Stimulated activated naive CD8-positive, alpha-beta T cell treated with anti-CD3 and anti-CD28 coated beads, Interleukin-15, Interleukin-2, amounts not matched to agents 100 ng/mL and 50 ng/mL, for 24 hours (primary cell): ENCODE results near the gene PLLP.
A peak's percentile ranks its signal among the peaks of the same experiment; 100 is the strongest.
"Not testable (repeated sequence)": the region's sequence is repeated elsewhere in the genome, so short reads cannot be mapped to it uniquely, and the experiment has no call there.

Source experiments
- H3K27ac Mint-ChIP-seq: one replicate; pipeline ENCODE4 v1.8.0; 2021; ENCODE audit warnings: mild to moderate bottlenecking, mixed read lengths
- H3K27me3 Mint-ChIP-seq: one replicate; pipeline ENCODE4 v1.8.0; 2021; ENCODE audit warnings: mixed read lengths
- H3K36me3 Mint-ChIP-seq: one replicate; pipeline ENCODE4 v1.8.0; 2021; ENCODE audit warnings: low read depth, mixed read lengths
- H3K4me1 Mint-ChIP-seq: one replicate; pipeline ENCODE4 v1.8.0; 2021; ENCODE audit warnings: low read depth, mixed read lengths
- H3K4me3 Mint-ChIP-seq: one replicate; pipeline ENCODE4 v1.8.0; 2021; ENCODE audit warnings: mild to moderate bottlenecking, mixed read lengths
- H3K9me3 Mint-ChIP-seq: one replicate; pipeline ENCODE4 v1.8.0; 2021; ENCODE audit warnings: mixed read lengths

The PLLP gene

DNA sequence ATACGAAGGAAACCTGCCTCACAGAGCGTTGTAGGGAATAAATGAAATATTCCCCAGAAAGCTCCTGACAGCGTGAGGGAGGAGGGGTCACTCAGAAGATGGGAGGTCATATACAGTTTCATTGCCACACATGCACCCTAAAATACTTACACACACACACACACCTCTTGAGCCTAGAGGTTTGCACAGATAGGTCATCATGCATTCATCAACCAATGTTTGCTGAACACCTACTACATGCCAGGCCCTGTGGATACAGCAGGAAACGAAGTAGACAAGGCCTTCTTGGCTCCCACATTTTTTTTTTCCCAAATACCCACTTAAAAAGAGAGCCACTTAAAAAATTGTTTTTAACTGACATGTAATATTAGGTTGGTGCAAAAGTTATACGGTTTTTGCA is 907 bp upstream of the PLLP start:
- H3K9me3 Mint-ChIP-seq, result no peaks in the 10 kb centered on the region
- no peaks in the 10 kb centered on the region for H3K36me3 Mint-ChIP-seq
- no peak overlapping the region for H3K27ac Mint-ChIP-seq
- peaks cover 11% of the 10 kb centered on the region for H3K4me1 Mint-ChIP-seq
- H3K4me3 Mint-ChIP-seq, result peak overlapping the region; percentile 67
- H3K27me3 Mint-ChIP-seq, result peaks cover 4% of the 10 kb centered on the region

DNA sequence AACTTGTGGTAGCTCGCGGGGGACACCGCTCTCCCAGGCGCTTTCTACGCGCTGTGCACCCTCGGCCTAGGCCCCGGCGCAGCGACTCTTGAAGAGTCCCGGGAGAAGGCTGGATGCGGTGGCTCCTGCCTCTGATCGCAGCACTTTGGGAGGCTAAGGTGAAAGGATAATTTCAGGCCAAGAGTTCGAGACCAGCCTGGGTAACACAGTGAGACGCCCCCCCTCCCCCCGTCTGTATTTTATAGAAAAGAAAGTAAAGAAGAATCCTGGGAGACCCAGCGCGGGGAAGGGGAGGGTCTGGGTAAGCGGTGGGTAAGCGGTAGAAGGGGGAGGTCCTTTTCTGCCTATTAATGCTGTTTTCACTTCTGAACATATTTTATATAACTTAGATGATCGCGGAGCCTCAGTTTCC is 486 bp upstream of the PLLP start:
- peaks cover 11% of the 10 kb centered on the region for H3K4me1 Mint-ChIP-seq
- no peaks in the 10 kb centered on the region for H3K9me3 Mint-ChIP-seq
- peaks cover 4% of the 10 kb centered on the region for H3K27me3 Mint-ChIP-seq
- H3K4me3 Mint-ChIP-seq, result peak overlapping the region; percentile 67
- no peak overlapping the region for H3K27ac Mint-ChIP-seq
- no peaks in the 10 kb centered on the region for H3K36me3 Mint-ChIP-seq

DNA sequence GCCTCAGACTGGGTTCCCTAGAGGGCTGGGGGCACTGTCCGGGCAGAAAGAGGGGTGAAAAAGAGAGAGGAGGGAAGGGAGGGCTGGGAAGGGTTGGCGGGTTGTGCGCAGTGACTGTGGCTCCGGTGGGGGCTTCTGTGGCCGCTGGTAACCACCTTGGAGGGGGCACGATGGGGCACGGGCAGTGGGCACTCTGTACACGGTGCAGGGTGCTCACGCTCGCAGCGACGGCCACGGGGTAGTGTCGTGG is 588 bp downstream of the PLLP start:
- peaks cover 5% of the 10 kb centered on the region for H3K4me1 Mint-ChIP-seq
- H3K27me3 Mint-ChIP-seq, result peaks cover 4% of the 10 kb centered on the region
- peak overlapping the region; percentile 58 for H3K4me3 Mint-ChIP-seq
- no peaks in the 10 kb centered on the region for H3K36me3 Mint-ChIP-seq
- H3K9me3 Mint-ChIP-seq, result no peaks in the 10 kb centered on the region
- no peak overlapping the region for H3K27ac Mint-ChIP-seq

DNA sequence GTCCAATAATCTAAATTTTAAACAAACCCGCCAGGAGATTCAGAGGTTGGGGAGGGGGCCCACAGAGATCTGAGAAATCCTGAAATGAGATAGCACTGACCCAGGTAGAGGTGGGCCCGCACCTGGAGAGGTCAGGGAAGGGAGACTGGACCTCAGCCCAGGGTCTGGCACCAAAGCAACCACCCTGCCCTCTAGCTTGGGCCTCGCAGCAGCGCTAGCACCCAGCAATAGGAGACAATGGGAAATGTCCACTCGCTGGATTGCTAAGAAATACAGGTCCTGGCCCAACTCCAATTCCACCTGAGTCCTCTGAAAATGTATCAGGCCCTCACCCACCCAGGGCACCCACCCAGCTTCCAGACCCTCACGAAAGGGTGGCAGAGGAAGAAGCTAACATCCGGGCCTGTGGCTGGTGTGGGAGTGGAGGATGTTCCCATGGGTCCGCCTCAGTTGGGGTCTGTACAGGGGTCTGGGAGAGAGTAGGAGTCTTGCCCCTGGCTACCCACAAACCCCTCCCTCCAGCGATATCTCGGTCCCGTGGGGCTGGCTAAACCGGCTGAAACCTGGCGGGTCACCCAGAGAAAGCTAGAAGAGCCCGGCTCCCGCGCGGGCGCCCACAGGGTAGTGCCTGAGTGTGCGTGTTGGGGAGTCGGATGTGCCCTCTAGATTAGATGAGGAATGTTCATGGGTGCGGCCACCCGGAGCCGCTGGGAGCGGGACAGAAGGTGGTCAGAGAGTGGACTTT is 1.1 kb downstream of the PLLP start:
- no peaks in the 10 kb centered on the region for H3K36me3 Mint-ChIP-seq
- H3K4me3 Mint-ChIP-seq, result peak overlapping the region; percentile 58
- peaks cover 9% of the 10 kb centered on the region for H3K4me1 Mint-ChIP-seq
- no peaks in the 10 kb centered on the region for H3K9me3 Mint-ChIP-seq
- H3K27ac Mint-ChIP-seq, result no peak overlapping the region
- peaks cover 4% of the 10 kb centered on the region for H3K27me3 Mint-ChIP-seq

DNA sequence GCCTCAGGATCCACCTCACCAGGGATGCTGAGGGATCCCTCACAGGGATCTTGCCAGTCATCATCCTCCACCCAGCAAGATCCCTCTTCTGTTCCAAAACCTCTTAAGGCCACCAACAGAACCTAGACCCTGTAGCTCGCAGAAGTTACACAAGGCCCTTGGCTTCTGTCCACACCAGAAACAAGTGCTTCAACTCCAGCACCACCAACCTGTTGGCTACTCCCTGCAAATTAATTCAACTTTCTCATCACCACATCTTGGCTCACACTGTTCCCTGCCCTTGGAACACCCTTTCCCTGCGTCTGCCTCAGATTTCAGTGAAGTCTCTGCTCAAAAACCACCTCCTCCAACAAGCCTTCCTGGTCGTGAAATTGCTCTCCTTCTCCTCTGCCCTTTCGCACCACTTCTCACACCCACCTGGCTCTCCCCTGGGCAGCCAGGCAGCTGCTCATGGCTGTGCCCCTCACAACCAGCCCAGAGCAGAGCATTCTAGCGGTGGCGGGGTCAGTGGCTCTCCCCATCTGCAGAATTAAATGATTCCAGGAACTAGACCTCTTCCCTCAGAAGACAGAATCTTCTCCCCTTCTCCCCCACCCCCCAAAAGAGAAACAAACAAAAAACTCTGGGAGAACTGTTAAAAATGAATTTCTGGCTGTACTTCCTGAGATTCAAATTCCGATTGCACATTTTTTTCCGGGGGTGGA is 1.8 kb downstream of the PLLP start:
- Mint-ChIP-seq H3K4me1 (peaks cover 17% of the 10 kb centered on the region), H3K4me3 (no peak overlapping the region), H3K36me3 (no peaks in the 10 kb centered on the region), H3K9me3 (no peaks in the 10 kb centered on the region), H3K27me3 (peaks cover 4% of the 10 kb centered on the region), H3K27ac (no peak overlapping the region)

DNA sequence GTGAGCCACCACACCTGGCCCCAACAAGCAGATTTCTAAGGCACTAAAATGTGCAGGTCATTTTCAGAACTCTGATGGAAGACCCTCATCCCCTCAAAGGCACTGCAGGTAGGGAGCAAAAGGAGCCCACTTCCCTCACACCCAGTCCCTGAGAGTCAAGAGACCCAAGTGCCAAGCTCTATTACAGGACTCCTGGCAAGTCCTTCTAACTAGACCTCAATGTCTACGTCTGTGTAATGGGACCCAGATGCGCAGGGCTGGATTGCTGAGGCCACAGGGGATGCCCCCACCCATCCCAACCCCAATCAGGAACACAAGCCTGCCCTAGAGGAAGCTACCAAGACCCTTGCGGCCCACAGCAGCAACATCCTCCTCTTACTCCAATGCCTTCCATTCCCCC is 2.7 kb downstream of the PLLP start:
- no peak overlapping the region for H3K4me3 Mint-ChIP-seq
- H3K9me3 Mint-ChIP-seq, result no peaks in the 10 kb centered on the region
- peaks cover 4% of the 10 kb centered on the region for H3K27me3 Mint-ChIP-seq
- H3K27ac Mint-ChIP-seq, result no peak overlapping the region
- peaks cover 24% of the 10 kb centered on the region for H3K4me1 Mint-ChIP-seq
- no peaks in the 10 kb centered on the region for H3K36me3 Mint-ChIP-seq

DNA sequence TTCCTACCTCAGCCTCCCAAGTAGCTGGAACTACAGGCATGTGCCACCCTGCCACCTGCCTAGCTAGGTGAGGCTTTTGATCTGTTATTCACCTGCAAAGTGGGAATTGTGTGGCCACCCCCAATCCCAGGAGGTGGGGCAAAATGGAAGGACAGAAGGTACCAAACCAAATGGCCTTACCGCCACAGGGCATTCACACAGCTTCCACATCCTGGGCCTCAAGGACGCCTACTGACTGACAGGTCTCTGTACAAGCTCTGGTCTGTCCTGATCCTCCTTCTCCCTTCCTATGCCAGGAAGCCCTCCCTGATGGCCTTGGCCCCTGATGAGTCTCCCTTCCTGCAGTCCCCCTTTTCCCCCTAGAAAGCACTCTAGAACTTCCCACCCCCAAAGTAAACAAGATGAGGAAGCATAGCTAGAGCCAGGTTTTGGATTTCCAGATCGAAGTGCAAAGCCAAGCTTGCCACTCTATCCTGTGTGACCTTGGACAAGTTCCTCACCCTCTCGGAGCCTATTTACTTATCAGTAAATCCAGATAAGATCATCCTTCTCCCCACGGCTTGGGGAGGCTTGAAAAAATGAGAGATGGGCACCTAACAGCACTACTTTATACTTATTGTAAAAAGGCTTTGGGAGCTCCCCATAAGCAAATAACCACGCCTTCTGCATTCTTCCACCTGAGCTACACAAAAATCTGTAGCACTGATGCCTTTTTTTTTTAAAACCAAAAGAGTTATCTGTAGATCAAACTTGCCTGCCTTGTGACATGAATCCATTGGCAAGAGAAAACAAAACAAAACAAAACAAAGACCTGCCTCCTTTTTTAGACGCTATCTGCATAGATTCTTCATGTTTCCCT is 4.5 kb downstream of the PLLP start:
- H3K9me3 Mint-ChIP-seq, result no peaks in the 10 kb centered on the region
- H3K27ac Mint-ChIP-seq, result no peak overlapping the region
- H3K4me3 Mint-ChIP-seq, result no peak overlapping the region

DNA sequence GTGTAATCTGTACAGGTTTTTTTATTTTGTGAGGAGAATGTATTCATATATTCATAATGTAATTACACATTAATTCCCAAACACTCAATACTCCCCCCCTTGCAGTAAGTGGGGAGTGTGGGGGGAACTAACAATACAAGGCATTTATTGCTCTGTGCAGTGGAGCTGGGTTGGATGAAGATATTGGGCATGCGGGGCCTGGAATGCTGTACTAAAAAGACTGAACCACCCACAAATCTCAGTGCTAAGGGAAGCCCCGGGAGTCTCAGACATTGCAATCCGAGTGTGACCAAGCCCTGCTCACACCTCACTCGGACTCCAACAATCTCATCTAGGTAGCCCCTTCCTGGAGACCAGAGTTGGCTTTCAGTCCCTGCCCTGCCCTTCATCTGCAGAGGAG is 6.0 kb downstream of the PLLP start:
- peaks cover 25% of the 10 kb centered on the region for H3K4me1 Mint-ChIP-seq
- H3K36me3 Mint-ChIP-seq, result no peaks in the 10 kb centered on the region
- H3K27ac Mint-ChIP-seq, result no peak overlapping the region
- H3K27me3 Mint-ChIP-seq, result no peaks in the 10 kb centered on the region
- no peaks in the 10 kb centered on the region for H3K9me3 Mint-ChIP-seq
- no peak overlapping the region for H3K4me3 Mint-ChIP-seq

More for the DNA sequence above, 4.5 kb downstream of the PLLP start:
- H3K27me3 Mint-ChIP-seq, result peaks cover 4% of the 10 kb centered on the region
- H3K36me3 Mint-ChIP-seq, result no peaks in the 10 kb centered on the region
- H3K4me1 Mint-ChIP-seq, result peaks cover 30% of the 10 kb centered on the region

DNA sequence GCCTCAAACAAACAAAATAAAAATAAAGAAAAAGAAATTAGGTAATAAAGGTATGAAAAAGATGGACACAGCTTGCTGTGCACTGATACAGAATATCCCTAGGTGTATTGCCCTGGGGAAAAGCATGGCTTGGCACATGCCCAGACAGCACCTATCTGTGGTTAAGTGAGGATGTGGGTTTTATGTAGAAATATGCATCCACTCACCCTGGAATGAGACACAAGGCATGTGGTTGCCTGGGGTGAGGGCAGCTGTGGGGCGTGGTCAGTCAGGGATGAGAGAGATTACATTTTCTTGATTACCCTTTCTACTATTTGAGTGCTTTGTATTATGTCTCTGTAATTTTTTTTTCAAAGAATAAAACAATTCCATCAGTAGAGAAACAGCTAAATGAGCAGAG is 6.9 kb downstream of the PLLP start:
- no peaks in the 10 kb centered on the region for H3K27me3 Mint-ChIP-seq
- H3K4me3 Mint-ChIP-seq, result no peak overlapping the region
- H3K4me1 Mint-ChIP-seq, result peaks cover 25% of the 10 kb centered on the region
- H3K9me3 Mint-ChIP-seq, result no peaks in the 10 kb centered on the region
- no peak overlapping the region for H3K27ac Mint-ChIP-seq
- H3K36me3 Mint-ChIP-seq, result no peaks in the 10 kb centered on the region

DNA sequence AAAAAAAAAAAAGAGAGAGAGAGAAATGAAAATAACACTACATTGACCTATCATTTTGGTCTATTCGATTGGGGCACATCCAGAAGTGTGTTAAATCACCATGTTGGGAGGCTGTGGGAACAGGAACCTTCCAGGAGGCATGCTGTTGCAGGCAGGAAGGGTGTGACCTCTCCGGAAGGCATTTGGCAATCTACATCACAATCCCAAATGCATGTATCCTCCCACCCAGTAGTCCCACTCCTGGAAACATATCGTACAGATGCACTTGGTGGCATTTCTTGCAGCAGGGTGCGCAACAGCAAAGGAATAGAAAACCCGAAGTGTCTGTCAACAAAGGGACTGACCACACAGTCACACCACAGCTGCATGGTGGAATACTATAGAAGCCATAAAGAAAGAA is 7.9 kb downstream of the PLLP start:
- H3K4me1 Mint-ChIP-seq, result peaks cover 25% of the 10 kb centered on the region
- no peaks in the 10 kb centered on the region for H3K9me3 Mint-ChIP-seq
- H3K36me3 Mint-ChIP-seq, result no peaks in the 10 kb centered on the region
- H3K27ac Mint-ChIP-seq, result no peak overlapping the region
- no peak overlapping the region for H3K4me3 Mint-ChIP-seq
- H3K27me3 Mint-ChIP-seq, result no peaks in the 10 kb centered on the region

DNA sequence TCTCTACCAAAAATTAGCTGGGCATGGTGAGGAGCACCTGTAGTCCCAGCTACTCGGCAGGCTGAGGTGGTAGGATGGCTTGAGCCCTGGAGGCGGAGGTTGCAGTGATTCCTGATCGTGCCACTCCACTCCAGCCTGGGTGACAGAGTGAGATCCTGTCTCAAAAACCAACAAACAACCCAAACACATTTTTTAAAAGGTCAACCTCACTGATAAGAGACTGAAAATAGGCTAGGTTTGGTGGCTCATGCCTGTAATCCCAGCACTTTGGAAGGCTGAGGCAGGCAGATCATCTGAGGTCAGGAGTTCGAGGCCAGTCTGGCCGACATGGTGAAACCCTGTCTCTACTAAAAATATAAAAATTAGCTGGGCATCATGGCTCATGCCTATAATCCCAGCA is 8.5 kb downstream of the PLLP start:
- not testable (repeated sequence) for H3K27ac Mint-ChIP-seq, H3K36me3 Mint-ChIP-seq, H3K27me3 Mint-ChIP-seq, H3K4me3 Mint-ChIP-seq, H3K9me3 Mint-ChIP-seq
- H3K4me1 Mint-ChIP-seq, result peaks cover 25% of the 10 kb centered on the region

DNA sequence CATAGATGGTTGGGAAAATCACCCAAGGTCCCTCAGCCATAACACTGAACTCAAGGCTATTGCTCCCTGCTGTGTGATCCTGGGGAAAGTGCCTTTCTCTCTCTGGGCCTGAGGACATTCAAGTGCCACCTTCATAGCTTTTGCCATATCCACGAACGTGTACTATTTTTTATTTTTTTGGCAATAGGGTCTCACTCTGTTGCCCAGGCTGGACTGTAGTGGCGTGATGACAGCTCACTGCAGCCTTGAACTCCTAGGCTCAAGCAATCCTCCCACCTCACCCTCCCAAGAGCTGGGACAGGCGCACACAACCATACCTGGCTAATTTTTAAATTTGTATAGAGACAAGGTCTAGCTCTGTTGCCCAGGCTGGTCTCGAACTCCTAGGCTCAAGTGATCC is 10.6 kb downstream of the PLLP start:
- Mint-ChIP-seq H3K4me1 (peaks cover 28% of the 10 kb centered on the region), H3K27ac (no peak overlapping the region), H3K4me3 (no peak overlapping the region), H3K27me3 (no peaks in the 10 kb centered on the region), H3K9me3 (no peaks in the 10 kb centered on the region), H3K36me3 (no peaks in the 10 kb centered on the region)

DNA sequence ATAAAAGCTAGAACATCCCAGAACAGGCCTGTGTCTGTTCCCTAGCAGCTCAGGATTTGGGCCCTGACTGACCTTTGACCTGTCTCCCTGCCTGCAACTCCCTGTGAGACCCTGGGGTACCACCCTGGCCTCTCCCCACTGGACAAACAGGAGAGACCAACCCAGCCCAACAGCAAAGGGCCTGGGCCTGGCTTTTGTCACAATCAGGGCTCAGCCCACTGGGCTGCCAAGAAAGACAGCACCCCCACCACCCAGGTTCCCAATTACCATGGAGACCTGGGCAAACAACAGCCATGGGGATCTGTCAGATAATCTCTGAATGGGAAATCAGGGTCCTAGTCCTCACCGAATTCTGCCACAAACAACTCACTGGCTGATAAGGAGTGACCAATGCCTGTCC is 11.1 kb downstream of the PLLP start:
- Mint-ChIP-seq H3K27ac (no peak overlapping the region), H3K4me3 (no peak overlapping the region), H3K9me3 (no peaks in the 10 kb centered on the region), H3K27me3 (no peaks in the 10 kb centered on the region), H3K36me3 (no peaks in the 10 kb centered on the region), H3K4me1 (peaks cover 28% of the 10 kb centered on the region)

DNA sequence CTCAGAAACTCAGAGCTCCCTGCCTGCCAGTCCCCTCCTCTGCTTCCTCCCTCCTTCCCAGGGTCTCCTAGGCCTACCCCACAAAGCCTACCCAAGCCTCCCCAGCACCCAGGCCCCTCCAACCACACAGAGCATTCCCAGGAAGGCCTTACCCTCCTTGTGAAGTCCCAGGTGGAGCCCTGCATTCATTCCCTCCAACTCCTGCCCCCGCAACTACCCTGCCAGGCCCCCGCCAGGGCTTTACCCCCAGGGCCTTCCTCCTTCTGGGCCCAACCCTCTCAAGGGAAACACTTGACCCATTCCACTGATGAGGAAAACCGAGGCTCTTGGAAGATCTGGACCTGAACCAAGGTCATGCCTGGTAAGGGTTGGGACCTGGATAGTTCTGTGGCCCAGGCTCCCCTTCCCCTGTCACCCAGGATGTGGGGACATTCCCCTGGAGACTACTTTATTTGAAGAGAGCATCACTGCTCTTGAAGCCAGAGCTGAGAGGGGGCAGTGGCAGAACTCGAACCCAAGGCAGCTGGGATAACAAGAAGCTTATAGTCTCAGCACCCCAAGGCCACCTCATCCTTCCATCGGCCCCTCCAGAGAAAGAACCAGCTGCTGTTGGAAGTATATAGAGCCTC is 12.5 kb downstream of the PLLP start:
- no peaks in the 10 kb centered on the region for H3K27me3 Mint-ChIP-seq
- H3K9me3 Mint-ChIP-seq, result no peaks in the 10 kb centered on the region
- peaks cover 28% of the 10 kb centered on the region for H3K4me1 Mint-ChIP-seq
- H3K4me3 Mint-ChIP-seq, result no peak overlapping the region
- peak overlapping the region; percentile 16 for H3K27ac Mint-ChIP-seq
- H3K36me3 Mint-ChIP-seq, result no peaks in the 10 kb centered on the region

DNA sequence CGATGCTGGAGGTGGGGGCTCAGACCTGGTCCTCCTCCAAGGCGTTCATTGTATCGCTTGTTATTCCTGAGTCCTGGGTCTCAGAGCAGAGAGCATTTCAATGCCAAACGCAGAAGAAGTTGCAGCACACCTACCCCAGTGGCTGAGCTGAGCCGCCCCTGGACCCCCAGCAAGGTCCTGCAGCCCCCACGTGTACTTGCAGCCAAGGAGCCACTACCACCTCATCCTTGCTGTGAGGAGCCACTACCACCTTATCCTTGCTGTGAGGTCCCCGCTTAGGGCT is 13.5 kb downstream of the PLLP start:
- Mint-ChIP-seq H3K4me1 (peaks cover 31% of the 10 kb centered on the region), H3K36me3 (no peaks in the 10 kb centered on the region), H3K9me3 (no peaks in the 10 kb centered on the region), H3K4me3 (no peak overlapping the region), H3K27me3 (no peaks in the 10 kb centered on the region), H3K27ac (no peak overlapping the region)
